SU-DHL-6 (cell line): ENCODE data around the gene COPS4.
"Not testable (repeated sequence)": the region's sequence is repeated elsewhere in the genome, so short reads cannot be mapped to it uniquely, and the experiment has no call there.

Experiments
- EZH2phosphoT487 ChIP-seq: fragments of 200-600 bp; sonication (generic), shearing (Covaris generic); conservative IDR thresholded peaks from 2 replicates; pipeline ENCODE4 v1.6.1; 2018; ENCODE audit warnings: mild to moderate bottlenecking, antibody characterized with exemption, low read length, moderate library complexity, mixed read lengths
- TF ChIP-seq, protein P1 (sequence below): fragments of 200-600 bp; sonication (generic); IDR thresholded peaks from one replicate; pipeline ENCODE4 v1.5.1; 2017; ENCODE audit warnings: antibody characterized with exemption, mild to moderate bottlenecking, low read length, moderate library complexity; ENCODE audit not compliant: insufficient read depth, poor library complexity, severe bottlenecking

DNA sequence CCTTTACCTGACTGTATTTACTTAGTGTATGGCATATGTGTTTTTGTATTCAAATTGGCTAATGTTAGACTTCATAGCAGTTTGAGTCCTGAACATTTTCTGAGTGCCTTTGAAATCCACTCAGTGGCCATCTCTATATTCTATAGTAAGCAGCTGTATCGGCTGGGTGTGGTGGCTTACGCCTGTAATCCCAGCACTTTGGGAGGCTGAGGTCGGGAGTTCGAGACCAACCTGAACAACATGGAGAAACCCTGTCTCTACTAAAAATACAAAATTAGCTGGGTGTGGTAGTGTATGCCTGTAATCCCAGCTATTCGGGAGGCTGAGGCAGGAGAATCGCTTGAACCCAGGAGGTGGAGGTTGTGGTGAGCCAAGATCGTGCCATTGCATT is 76.8 kb downstream of the COPS4 start:
- TF ChIP-seq, protein P1, sequence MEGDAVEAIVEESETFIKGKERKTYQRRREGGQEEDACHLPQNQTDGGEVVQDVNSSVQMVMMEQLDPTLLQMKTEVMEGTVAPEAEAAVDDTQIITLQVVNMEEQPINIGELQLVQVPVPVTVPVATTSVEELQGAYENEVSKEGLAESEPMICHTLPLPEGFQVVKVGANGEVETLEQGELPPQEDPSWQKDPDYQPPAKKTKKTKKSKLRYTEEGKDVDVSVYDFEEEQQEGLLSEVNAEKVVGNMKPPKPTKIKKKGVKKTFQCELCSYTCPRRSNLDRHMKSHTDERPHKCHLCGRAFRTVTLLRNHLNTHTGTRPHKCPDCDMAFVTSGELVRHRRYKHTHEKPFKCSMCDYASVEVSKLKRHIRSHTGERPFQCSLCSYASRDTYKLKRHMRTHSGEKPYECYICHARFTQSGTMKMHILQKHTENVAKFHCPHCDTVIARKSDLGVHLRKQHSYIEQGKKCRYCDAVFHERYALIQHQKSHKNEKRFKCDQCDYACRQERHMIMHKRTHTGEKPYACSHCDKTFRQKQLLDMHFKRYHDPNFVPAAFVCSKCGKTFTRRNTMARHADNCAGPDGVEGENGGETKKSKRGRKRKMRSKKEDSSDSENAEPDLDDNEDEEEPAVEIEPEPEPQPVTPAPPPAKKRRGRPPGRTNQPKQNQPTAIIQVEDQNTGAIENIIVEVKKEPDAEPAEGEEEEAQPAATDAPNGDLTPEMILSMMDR = not testable (repeated sequence)
- not testable (repeated sequence) for TF ChIP-seq EZH2phosphoT487
